H9 (cell line): ENCODE data around the gene PTPRB. TPM values are rescaled to one million over a fixed set of nuclear protein-coding genes. Genes with fewer than 3 reads are reported as not detected.

Experiments
- DNase-seq: peaks from one replicate; pipeline ENCODE4 v3.0.0-alpha.2; 2017
- H2AFZ ChIP-seq: one replicate; pipeline ENCODE4 v1.6.1; 2013; ENCODE audit warnings: mild to moderate bottlenecking, low read length, control low read depth, moderate library complexity
- H2AK5ac ChIP-seq: 2 replicates; pipeline ENCODE4 v1.6.1; 2013; ENCODE audit warnings: low read length, control low read depth, mixed read lengths; ENCODE audit not compliant: insufficient read length
- H2BK120ac ChIP-seq: one replicate; pipeline ENCODE4 v1.6.1; 2013; ENCODE audit warnings: low read depth, mild to moderate bottlenecking, low read length, control low read depth, inconsistent platforms; ENCODE audit not compliant: poor library complexity, severe bottlenecking
- H2BK12ac ChIP-seq: 2 replicates; pipeline ENCODE4 v1.6.1; 2013; ENCODE audit warnings: low read length, control low read depth, mixed read lengths, low read depth; ENCODE audit not compliant: insufficient read length
- H2BK15ac ChIP-seq: 2 replicates; pipeline ENCODE4 v1.6.1; 2013; ENCODE audit warnings: low read depth, low read length, control low read depth
- H2BK20ac ChIP-seq: one replicate; pipeline ENCODE4 v1.6.1; 2013; ENCODE audit warnings: low read depth, mild to moderate bottlenecking, low read length, control low read depth, inconsistent platforms; ENCODE audit not compliant: poor library complexity, severe bottlenecking
- H2BK5ac ChIP-seq: 2 replicates; pipeline ENCODE4 v1.6.1; 2013; ENCODE audit warnings: low read length, control low read depth, mixed read lengths; ENCODE audit not compliant: insufficient read length
- H3K14ac ChIP-seq: 2 replicates; pipeline ENCODE4 v1.6.1; 2013; ENCODE audit warnings: low read length, control low read depth; ENCODE audit not compliant: insufficient read depth
- H3K18ac ChIP-seq: 2 replicates; pipeline ENCODE4 v1.6.1; 2013; ENCODE audit warnings: low read depth, mild to moderate bottlenecking, mixed read lengths, low read length, control low read depth; ENCODE audit not compliant: insufficient read length
- H3K23ac ChIP-seq: 2 replicates; pipeline ENCODE4 v1.6.1; 2013; ENCODE audit warnings: low read length, control low read depth, mixed read lengths, low read depth; ENCODE audit not compliant: insufficient read length
- H3K23me2 ChIP-seq: 2 replicates; pipeline ENCODE4 v1.6.1; 2013; ENCODE audit warnings: low read depth, mild to moderate bottlenecking, mixed read lengths, low read length, control low read depth; ENCODE audit not compliant: insufficient read length, poor library complexity, severe bottlenecking
- H3K27ac ChIP-seq: 2 replicates; pipeline ENCODE4 v1.5.1; 2013; ENCODE audit warnings: low read length, control low read depth, mixed read lengths, low read depth; ENCODE audit not compliant: insufficient read length
- H3K27me3 ChIP-seq: 2 replicates; pipeline ENCODE4 v1.6.1; 2013; ENCODE audit warnings: low read length, control low read depth, inconsistent platforms; ENCODE audit not compliant: insufficient read depth
- H3K4ac ChIP-seq: 2 replicates; pipeline ENCODE4 v1.6.1; 2013; ENCODE audit warnings: low read depth, mild to moderate bottlenecking, control low read depth, inconsistent platforms, low read length, moderate library complexity
- H3K4me1 ChIP-seq: 2 replicates; pipeline ENCODE4 v1.6.1; 2013; ENCODE audit warnings: low read length, control low read depth, inconsistent platforms; ENCODE audit not compliant: insufficient read depth
- H3K4me2 ChIP-seq: 2 replicates; pipeline ENCODE4 v1.6.1; 2013; ENCODE audit warnings: low read length, control low read depth, mixed read lengths; ENCODE audit not compliant: insufficient read length, insufficient read depth
- H3K56ac ChIP-seq: 2 replicates; pipeline ENCODE4 v1.6.1; 2013; ENCODE audit warnings: low read depth, mild to moderate bottlenecking, mixed read lengths, low read length, control low read depth; ENCODE audit not compliant: insufficient read length
- H3K79me1 ChIP-seq: 2 replicates; pipeline ENCODE4 v1.6.1; 2013; ENCODE audit warnings: low read depth, mild to moderate bottlenecking, moderate library complexity, low read length, control low read depth, inconsistent platforms; ENCODE audit not compliant: insufficient read depth, poor library complexity, severe bottlenecking
- H3K79me2 ChIP-seq: 2 replicates; pipeline ENCODE4 v1.6.1; 2013; ENCODE audit warnings: low read length, control low read depth, inconsistent platforms; ENCODE audit not compliant: insufficient read depth
- H3K9ac ChIP-seq: 2 replicates; pipeline ENCODE4 v1.6.1; 2013; ENCODE audit warnings: low read length, control low read depth, mixed read lengths; ENCODE audit not compliant: insufficient read length; ENCODE audit errors: extremely low read depth
- H3K9me3 ChIP-seq: one replicate; pipeline ENCODE4 v1.6.1; 2013; ENCODE audit warnings: low read depth, low read length, inconsistent platforms; ENCODE audit not compliant: control insufficient read depth
- H3T11ph ChIP-seq: one replicate; pipeline ENCODE4 v1.6.1; 2013; ENCODE audit warnings: mild to moderate bottlenecking, low read length, control low read depth, inconsistent platforms
- H4K20me1 ChIP-seq: one replicate; pipeline ENCODE4 v1.6.1; 2013; ENCODE audit not compliant: control insufficient read depth, insufficient read length, insufficient read depth
- H4K5ac ChIP-seq: 2 replicates; pipeline ENCODE4 v1.6.1; 2013; ENCODE audit warnings: low read depth, mild to moderate bottlenecking, mixed read lengths, low read length, control low read depth; ENCODE audit not compliant: insufficient read length
- H4K8ac ChIP-seq: replicated peaks from 2 replicates; pipeline ENCODE4 v1.6.1; 2013; ENCODE audit warnings: low read length, control low read depth, mixed read lengths, low read depth; ENCODE audit not compliant: insufficient read length
- H4K91ac ChIP-seq: 2 replicates; pipeline ENCODE4 v1.6.1; 2013; ENCODE audit warnings: low read depth, mild to moderate bottlenecking, moderate library complexity, mixed read lengths, low read length, control low read depth; ENCODE audit not compliant: insufficient read length
- H3K27ac Mint-ChIP-seq, 3 experiments: 2 replicates in 2 of 3; 3 replicates in 1 of 3; pipeline ENCODE4 v1.8.0; 2020 to 2021; ENCODE audit warnings: mixed read lengths in 3 of 3, mild to moderate bottlenecking in 1 of 3, moderate library complexity in 1 of 3
- H3K27me3 Mint-ChIP-seq: 2 replicates; pipeline ENCODE4 v1.8.0; 2021; ENCODE audit warnings: low read depth, mild to moderate bottlenecking, moderate library complexity, mixed read lengths
- H3K36me3 Mint-ChIP-seq, 3 experiments: 2 replicates in 2 of 3; 3 replicates in 1 of 3; pipeline ENCODE4 v1.8.0; 2020 to 2021; ENCODE audit warnings: low read depth in 3 of 3, mixed read lengths in 3 of 3; ENCODE audit not compliant: insufficient read depth in 1 of 3
- H3K4me1 Mint-ChIP-seq, 2 experiments: 2 replicates each; pipeline ENCODE4 v1.8.0; 2020; ENCODE audit warnings: mixed read lengths in 2 of 2
- H3K4me3 Mint-ChIP-seq, 2 experiments: 2 replicates in 1 of 2; 3 replicates in 1 of 2; pipeline ENCODE4 v1.8.0; 2020 to 2021; ENCODE audit warnings: mild to moderate bottlenecking in 2 of 2, mixed read lengths in 2 of 2, moderate library complexity in 1 of 2
- H3K9me3 Mint-ChIP-seq, 2 experiments: 2 replicates in 1 of 2; 3 replicates in 1 of 2; pipeline ENCODE4 v1.8.0; 2020; ENCODE audit warnings: mild to moderate bottlenecking in 2 of 2, mixed read lengths in 2 of 2, moderate library complexity in 1 of 2
- CTCF ChIP-seq: fragments of 200-600 bp; sonication (generic); conservative IDR thresholded peaks from 3 replicates; pipeline ENCODE4 v1.8.0; 2021; ENCODE audit warnings: antibody characterized with exemption, mild to moderate bottlenecking
- WGBS: extraction: QIAGEN DNeasy Blood & Tissue Kit; methylation state at CpG from one replicate; pipeline ENCODE4 v1.1.7; 2013; ENCODE audit warnings: missing lambda C conversion rate, low lambda C conversion rate, mixed read lengths; ENCODE audit not compliant: insufficient read length; ENCODE audit errors: extremely low coverage; 5-methylcytosine and 5-hydroxymethylcytosine counted together
- total RNA-seq: library from RNA; stranded (reverse); gene quantifications from 2 replicates; pipeline ENCODE4 v1.2.1, GENCODE V29; 2021

The PTPRB gene
- total RNA-seq, 1 experiment from 2014 or later, result 1.4 TPM

GRCh38 chr12:70469221-70469820 is 167.9 kb downstream of the PTPRB start:
- no peak overlapping the region for H2BK5ac ChIP-seq
- Mint-ChIP-seq H3K9me3 (peaks cover 6 to 13% of the 10 kb centered on the region in 2 experiments), H3K36me3 (peaks cover 9 to 14% (median 12%) of the 10 kb centered on the region in 3 experiments), H3K4me1 (peaks cover 5% of the 10 kb centered on the region in 2 experiments; a peak in 2 of 4 replicates), H3K27ac (no peak overlapping the region), H3K27me3 (no peaks in the 10 kb centered on the region; the same call in 1 of the 2 replicates), H3K4me3 (no peak overlapping the region)
- H3K4ac ChIP-seq, result no peak overlapping the region
- no peak for DNase-seq
- H2BK120ac ChIP-seq, result no peak overlapping the region
- WGBS, result no CpG with 5 or more reads among the region's 12 CpGs
- no peak overlapping the region for H4K8ac ChIP-seq
- no peak overlapping the region for H3K23ac ChIP-seq
- H3T11ph ChIP-seq, result no peak overlapping the region
- H3K79me2 ChIP-seq, result no peaks in the 10 kb centered on the region
- H2BK20ac ChIP-seq, result no peak overlapping the region
- no peak overlapping the region for H2AFZ ChIP-seq
- no peak overlapping the region for H3K4me2 ChIP-seq
- H3K14ac ChIP-seq, result no peak overlapping the region
- no peaks in the 10 kb centered on the region for H3K79me1 ChIP-seq
- TF ChIP-seq CTCF, result no peak
- H3K23me2 ChIP-seq, result no peaks in the 10 kb centered on the region
- H3K9ac ChIP-seq, result no peak overlapping the region
- H2BK15ac ChIP-seq, result no peak overlapping the region
- H4K5ac ChIP-seq, result no peak overlapping the region
- no peak overlapping the region for H4K91ac ChIP-seq
- no peak overlapping the region for H3K18ac ChIP-seq
- H3K27me3 ChIP-seq, result no peaks in the 10 kb centered on the region
- H2BK12ac ChIP-seq, result no peak overlapping the region
- H3K4me1 ChIP-seq, result no peaks in the 10 kb centered on the region
- H3K9me3 ChIP-seq, result no peaks in the 10 kb centered on the region
- H4K20me1 ChIP-seq, result no peaks in the 10 kb centered on the region
- no peak overlapping the region for H3K27ac ChIP-seq
- no peak overlapping the region for H3K56ac ChIP-seq
- no peak overlapping the region for H2AK5ac ChIP-seq
